GM18870 (cell line): ENCODE measurements around the gene SAT2.
"Not testable (repeated sequence)": the region's sequence is repeated elsewhere in the genome, so short reads cannot be mapped to it uniquely, and the experiment has no call there.

Source experiments
- ATAC-seq: cut with Tn5 transposase; IDR thresholded peaks from one replicate; pipeline ENCODE4 v1.9.1; 2021; ENCODE audit warnings: moderate library complexity; ENCODE audit not compliant: unreplicated experiment

Gene SAT2

DNA sequence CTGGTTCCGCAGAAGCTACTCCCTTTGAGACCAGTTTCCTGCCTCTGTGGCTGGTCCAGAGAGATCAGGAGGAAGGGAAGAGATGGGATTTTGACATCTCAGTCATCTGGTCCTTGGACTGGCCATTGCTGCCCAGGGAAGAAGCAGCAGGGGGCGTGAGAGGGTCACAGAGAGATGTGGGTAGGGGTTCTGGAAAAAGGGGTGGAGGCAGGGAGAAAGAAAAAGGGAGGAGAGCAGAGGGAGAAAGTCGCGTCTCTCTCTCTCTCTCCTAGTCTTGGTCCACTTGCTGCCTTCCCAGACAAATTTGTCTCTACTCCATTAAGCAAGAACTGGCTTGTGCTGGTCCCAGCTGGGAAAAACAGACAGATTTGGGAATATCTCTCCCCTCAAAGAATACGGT, 6.8 kb upstream of the SAT2 start:
- ATAC-seq = no peak

DNA sequence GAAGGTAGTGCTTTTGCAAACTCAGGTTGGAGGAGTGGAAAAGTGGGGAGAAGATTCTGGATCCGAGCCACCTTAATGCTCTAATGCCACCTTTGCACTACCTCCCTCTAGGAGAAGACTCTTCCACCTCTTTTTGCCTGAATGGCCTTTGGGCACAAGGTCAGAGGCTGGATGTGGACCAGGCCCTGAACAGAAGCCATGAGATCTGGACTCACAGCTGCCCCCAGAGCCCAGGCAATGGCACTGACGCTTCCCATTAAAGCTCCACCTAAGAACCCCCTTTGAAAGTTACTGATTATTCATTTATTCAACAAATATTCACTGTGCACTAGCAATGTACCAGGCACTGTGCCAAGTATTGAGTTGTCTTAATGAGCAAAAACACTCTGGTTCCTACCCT, 5.5 kb upstream of the SAT2 start:
- ATAC-seq = no peak

DNA sequence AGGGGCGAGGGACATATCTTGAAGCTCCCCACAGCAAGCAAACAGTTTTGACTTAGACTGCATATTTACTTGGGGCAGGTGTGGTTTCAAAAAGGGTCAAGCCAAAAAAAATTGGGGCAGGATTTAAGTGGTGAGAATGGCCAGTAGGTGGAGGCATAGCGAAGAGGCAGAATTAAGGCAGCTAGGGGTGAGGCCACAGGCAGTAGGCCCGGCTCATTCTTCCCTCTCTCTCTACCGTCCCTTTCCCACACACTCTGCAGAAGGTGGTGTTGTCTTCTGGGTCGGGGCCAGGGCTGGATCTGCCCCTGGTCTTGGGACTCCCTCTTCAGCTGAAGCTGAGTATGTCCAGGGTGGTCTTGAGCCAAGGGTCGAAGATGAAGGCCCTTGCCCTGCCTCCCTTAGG, 4.9 kb upstream of the SAT2 start:
- no peak for ATAC-seq

DNA sequence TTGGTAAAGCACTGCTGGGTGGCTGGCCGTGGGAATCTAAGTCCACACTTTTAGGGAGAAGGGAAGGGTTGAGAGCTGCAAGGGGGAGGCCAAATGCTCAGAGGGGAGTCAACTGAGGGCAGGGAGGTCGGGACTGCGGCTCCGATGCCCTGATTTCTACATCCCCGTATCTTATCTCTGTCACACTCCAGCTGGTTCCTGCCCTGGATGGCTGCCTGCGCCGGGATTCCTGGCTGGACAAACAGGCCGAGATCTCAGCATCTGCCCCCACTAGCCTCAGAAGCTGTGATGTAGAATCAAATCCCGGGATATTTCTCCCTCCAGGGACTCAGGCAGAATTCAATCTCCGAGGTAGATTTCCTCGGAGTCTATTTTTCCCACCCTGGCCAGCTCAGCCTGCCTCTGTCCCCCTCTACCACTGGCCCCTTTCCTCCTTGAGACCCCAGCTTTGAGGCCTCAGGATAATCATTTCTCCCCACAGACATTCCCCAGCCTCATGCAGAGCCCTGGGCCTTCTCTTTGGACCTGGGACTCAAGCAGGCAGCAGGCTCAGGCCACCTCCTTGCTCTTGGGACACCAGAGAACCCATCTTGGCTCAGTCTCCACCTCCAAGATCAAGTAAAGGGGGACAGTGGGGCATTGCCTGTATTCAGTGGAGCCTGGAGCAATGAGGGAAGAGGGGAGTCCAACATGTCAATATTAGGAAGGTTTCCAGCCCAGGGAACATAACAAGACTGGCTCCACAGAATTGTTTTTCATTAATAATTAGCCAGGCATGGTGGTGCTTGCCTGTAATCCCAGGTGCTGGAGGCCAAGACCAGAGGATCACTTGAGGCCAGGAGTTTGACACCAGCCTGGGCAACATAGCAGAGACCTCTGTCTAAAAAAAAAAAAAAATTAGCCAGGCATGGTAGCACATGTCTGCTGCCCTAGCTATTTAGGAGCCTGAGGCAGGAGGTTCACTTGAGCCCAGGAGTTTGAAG, 4.1 kb upstream of the SAT2 start:
- ATAC-seq = no peak

- no peak for ATAC-seq
These were observed 2.4 kb upstream of the SAT2 start, which contains the start of gene SHBG for GRCh38 chr17:7629939-7630571. Gene SHBG, plus strand, starts transcription at chr17:7630135. Its CDS starts 38 bp downstream, at chr17:7630173.

DNA sequence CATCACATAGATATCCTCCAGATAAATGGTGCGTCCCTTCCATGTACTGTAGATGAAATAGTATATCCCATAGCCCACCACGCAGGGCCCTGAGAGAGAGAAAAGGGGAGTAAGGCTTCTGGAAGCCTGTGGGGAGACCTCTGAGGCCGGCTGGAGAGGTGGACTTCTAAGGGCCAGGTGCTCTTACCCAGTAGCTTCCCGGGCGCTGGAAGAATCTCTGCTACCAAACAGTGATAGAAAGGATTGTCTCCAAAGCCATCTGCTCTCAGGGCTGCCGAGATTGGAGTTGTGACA, 718 bp downstream of the SAT2 start:
- no peak for ATAC-seq

DNA sequence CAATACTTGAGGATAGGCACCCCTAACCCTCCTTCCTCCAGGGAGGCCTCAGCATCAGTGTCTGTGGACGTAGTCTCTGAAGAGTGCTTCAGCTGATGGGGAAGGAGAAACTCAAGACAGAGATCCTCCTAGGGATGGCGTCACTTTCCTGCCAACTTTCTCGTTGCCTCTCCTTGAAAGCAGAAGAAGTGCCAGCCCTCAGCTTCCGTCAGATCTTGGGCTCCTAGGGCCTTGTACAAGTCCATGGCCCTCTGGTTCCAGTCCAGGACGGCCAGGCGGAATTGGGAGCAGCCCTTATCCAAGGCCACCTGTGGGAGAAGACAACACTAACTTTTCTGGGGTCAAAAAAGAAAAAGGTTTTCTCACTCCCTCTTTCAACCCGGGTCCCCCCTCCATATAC, 1.3 kb downstream of the SAT2 start:
- ATAC-seq = no peak

DNA sequence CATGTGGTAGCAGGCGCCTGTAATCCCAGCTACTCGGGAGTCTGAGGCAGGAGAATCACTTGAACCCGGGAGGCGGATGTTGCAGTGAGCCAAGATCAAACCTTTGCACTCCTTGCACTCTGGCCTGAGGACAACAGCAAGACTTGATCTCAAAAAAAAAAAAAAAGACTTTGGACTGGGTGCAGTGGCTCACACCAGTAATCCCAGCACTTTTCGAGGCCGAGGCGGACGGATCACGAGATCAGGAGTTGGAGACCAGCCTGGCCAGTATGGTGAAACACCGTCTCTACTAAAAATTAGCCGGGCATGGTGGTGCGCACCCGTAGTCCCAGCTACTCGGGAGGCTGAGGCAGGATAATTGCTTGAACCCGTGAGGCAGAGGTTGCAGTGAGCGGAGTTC, 1.9 kb downstream of the SAT2 start:
- not testable (repeated sequence) for ATAC-seq

DNA sequence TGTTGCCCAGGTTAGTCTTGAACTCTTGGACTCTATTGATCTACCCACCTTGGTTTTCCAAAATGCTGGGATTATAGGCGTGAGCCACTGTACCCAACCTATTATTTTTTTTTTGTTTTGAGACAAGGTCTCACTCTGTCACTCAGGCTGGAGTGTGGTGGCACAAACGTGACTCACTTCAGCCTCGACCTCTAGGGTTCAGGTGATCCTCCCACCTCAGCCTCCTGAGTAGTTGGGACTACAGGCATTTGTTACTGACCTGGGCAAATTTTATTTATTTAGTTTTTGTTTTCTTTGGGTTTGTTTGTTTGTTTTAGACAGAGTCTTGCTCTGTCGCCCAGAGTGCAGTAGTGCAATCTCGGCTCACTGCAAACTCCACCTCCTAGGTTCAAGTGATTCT, 4.0 kb downstream of the SAT2 start:
- no peak for ATAC-seq

GRCh38 chr17:7620835-7621234, 6.8 kb downstream of the SAT2 start:
- no peak for ATAC-seq

GRCh38 chr17:7618608-7619007, 9.0 kb downstream of the SAT2 start:
- ATAC-seq = no peak

- no peak for ATAC-seq
These were observed 12.3 kb downstream of the SAT2 start for GRCh38 chr17:7615265-7615747.

GRCh38 chr17:7614425-7615264, 13.0 kb downstream of the SAT2 start, which contains the start of gene FXR2:
Gene FXR2, minus strand, starts transcription at chr17:7614897. Its CDS starts 365 bp downstream, at chr17:7614532.
- peak; percentile 88 for ATAC-seq

- no peak for ATAC-seq
These were observed 13.7 kb downstream of the SAT2 start for GRCh38 chr17:7613769-7614424.

DNA sequence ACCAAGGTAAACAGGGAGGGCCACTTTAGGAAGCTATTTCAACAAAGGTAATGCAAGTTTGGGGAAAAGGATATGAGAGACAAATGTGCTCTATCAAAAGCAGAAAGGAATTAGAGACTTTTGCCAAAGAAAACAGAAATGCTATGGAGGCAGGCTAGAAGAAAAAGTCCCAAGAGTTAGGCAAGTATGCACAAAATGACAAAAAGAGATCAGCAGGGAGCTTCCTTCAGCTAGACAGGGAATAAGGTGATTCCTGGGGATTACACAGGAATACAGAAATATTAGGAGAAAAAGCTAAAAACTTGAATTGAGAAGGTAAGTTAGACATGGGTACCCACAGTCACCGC, 15.4 kb downstream of the SAT2 start:
- ATAC-seq = no peak

- ATAC-seq = no peak
These were observed 15.9 kb downstream of the SAT2 start for GRCh38 chr17:7611635-7612293.

DNA sequence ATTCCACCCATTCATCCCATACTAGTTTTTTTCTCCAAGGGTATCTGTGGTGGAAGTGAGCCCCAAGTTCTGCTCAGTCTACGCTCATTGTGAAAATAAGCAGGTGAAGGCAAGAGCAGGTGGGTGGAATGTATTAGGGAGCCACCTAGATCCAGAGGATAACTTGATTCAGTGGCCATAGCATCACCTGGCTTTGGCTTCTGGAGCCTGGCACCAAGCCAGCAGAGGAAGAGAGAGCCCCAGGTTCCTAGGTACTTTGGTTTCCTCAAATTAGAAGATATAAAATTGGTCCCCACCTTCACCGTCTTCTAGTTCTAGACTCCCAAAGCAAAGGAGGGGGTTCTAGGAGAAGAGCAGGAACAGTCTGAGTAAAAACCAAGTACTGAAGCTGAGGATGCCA, 17.0 kb downstream of the SAT2 start:
- ATAC-seq = no peak

DNA sequence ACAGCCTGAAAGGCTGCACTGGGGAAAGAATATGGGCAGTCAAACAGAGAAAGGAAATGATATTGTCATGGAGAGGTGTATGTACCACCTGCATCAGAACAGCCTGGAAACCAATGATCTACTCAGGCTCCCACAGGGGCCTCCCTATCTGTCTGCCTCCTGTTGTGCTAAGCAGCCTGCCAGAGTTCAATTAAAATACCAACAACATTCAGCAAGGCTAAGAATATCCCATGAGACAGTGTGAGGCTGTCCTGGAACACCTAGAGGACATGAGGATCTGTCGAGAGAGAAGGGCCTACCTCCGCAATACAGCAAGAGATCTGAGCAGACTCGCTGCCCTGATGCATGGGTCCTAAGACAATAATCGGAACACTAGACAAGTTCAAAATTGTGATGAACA, 21.3 kb downstream of the SAT2 start:
- no peak for ATAC-seq

DNA sequence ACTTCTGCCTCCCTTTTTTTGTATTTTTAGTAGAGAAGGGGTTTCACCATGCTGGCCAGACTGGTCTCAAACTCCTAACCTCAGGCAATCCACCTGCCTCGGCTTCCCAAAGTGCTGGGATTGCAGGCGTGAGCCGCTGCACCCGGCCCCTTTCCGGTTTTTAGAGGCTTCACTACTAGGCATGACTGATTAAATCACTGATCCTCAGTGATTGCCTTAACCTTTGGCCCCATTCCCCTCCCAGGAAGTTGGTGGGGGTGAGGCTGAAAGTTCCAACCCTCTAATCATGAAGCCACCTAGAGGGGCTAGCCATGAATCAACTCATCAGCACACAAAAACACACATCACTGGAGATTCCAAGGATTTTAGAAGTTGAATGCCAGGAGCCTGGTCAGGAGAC, 30.1 kb downstream of the SAT2 start:
- not testable (repeated sequence) for ATAC-seq

DNA sequence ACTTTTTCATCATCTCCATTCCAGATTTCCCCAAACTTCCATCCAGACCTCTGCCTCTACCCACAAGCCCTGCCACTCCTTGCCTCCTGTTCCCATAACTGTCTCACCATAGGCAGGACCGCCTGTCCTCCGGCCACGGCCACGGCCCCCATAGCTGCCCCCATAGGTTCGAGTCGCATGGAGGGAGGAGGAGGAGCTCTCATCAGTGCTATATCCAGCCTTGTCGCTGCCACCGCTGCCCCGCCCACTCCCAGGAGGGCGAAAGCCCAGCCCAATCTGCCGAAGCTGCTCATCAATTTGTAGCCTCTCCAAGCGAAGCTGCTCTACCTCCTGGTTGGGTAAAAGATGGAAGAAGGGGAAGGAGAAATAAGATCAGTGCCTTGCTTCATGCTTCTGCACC, 34.3 kb downstream of the SAT2 start:
- no peak for ATAC-seq
